GM15510 (cell line): ENCODE results near the gene NDST3.

Experiments used
- POLR2A ChIP-seq: IDR thresholded peaks from 3 replicates; pipeline ENCODE4 v1.6.1; 2011; ENCODE audit warnings: borderline replicate concordance; ENCODE audit not compliant: insufficient read length; ENCODE audit errors: extremely low read depth

The NDST3 gene

DNA sequence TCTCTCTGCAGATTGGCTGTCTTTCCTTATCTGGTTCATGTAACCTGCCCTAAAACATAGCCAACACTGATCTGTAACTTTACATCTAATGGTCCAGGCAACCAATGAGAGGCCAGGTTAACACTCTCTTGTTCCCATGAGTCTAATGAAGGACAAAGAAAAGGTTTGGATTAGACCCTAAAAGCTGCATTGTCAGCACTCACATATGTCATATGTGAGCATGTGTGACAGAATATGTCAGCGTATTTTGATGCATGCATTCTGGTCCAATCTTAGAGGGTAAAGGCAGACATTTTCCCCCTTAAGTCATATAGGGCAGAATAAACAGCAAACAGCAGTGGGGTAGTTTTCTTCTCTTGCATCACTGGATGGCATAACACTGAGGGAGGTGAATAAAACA lies 3.7 kb downstream of the NDST3 start:
- TF ChIP-seq POLR2A: no peak

DNA sequence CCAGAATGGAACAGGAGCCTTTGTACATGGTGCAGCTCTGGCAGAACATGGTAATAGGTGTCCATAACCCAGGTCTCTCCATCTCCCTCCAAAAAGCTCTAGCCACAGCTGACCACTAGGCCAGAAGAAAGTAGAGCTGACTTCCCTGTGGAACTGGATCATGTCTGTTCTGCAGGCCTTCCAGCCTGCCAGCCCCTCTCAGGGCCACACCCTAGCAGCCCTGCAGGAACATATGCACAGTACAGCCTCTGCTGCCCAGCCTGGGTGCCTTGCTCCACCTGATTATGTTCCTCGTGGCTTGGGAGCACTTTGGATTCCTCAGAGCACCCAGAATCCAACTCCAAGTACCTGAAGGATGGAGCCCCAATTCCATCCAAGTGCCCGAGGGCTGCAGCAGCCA lies 12.0 kb downstream of the NDST3 start:
- TF ChIP-seq POLR2A: no peak

DNA sequence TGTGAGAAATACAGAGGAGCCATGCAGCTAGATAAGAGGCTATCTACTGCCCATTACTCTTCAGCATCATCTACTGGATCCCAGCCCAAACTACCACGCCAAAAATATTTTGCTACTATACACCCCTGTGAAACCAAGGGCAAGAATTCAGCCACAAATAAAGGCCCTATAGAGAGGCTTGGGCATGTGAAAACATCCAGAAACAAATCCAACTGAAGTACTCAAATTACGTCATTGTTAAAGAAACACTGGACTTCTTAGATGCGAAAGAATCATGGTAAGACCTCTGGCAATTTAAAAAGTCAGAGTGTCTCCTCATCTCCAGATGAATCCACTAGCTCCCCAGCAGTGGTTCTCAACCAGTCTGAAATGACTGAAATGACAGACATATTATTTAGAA lies 12.8 kb downstream of the NDST3 start:
- no peak for TF ChIP-seq POLR2A

DNA sequence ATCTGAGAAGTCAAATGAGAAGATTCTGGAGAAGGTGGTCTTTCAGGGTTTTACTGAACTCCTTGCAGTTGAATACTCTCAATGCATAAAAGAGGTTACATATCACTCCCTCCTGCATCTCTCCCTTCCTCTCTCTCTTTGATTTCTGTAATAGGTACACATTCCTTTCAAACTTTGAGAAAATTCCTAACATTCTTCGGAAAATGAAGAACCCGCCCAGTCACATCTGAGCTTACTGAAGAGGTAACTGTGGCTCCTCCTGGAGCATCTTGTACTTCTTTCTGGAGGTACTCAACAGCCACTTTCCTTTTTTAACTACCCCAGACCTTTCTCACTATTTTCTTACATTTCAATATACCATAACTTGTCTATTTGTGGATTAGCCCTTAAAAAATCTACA lies 24.7 kb downstream of the NDST3 start:
- TF ChIP-seq POLR2A: no peak

DNA sequence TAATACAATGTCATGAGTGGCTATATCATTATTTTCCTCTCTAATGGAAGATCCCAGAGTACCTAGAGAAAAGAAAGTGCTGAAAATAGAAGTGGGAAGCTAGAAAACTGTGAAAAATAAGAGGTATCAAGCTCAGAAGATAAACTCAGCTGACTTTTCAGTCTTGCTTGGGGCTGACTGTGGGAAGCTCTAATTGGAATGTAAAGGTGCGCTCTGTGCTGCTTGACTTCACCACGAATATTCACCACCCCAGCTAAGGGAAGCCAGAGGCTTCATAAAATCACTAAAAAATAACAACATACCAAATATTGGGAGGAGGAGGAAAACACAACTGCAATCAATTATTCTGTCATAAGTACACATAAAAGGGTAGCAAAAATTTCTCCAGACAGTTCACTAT lies 25.1 kb downstream of the NDST3 start:
- no peak for TF ChIP-seq POLR2A

DNA sequence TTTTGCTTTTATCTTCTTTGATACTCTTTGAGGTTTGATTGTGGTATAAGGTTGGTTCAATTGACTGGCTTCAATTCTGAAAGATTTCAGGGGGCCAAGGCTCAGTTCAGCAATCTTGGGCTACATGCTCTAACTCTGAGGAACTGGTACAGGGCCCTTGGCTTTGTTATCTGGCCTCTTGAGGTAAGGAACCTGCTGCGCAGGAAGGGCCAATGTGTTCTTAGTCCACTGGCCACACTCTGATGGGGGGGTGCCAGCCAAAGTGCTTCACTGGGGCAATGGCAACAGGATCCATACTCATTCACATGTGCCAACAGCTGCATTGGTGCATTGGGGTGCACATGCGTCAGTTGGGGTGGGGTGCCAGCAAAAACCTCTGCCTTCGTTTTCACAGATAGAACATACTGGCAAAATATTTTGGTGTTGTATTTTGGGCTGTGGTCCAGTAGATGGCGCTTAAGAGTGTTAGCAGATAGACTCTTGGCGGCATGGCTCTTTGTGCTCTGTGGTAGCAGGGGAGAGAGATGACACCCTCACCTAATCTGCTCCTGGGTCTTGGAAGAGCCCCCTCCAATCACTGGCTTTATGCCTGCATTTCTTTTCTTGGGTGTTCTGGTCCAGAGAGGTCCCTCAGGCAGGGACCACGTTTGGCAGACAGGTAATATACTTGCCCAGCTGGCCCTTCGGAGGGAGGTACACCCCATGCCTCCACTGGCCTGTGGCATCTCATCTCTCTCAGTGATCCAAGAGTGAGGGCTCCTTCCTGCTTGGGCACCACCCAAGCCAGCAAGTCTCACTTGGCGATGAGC lies 42.9 kb downstream of the NDST3 start:
- no peak for TF ChIP-seq POLR2A

DNA sequence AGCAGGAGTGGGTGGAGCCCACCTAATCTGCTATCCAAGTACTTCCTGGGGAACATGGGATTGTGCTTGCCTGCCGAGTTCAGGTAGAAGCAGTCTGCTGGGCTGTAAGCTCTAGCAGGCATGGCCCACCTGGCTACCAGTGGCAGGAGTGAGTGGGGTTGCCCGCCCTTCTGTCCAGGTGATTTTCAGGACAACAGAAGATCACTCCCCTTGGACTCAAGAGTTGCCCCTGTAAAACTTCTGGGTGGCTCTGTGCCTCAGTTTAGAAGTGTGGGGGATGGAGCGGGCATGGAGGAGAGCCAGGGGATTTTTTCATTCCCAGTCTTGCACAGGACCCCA lies 43.5 kb downstream of the NDST3 start:
- TF ChIP-seq POLR2A: no peak

DNA sequence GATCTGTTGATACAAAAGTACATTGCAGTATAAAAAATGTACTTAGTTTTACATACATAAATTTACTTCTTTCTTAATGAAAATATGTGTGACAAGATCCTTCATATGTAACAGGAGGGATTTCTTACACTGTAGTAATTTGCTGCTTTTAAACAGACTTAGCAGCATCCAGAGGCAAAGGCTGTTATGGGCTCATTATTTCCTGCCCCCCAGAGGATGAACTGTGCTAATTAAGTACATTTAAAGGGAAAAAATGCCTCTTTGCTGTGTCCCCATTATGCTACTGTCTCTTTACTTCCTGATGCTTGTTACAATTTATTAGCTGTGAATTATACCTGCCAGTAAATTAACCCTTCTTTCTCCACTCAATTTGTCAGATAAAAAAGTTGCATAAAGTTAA lies 47.1 kb downstream of the NDST3 start:
- no peak for TF ChIP-seq POLR2A

DNA sequence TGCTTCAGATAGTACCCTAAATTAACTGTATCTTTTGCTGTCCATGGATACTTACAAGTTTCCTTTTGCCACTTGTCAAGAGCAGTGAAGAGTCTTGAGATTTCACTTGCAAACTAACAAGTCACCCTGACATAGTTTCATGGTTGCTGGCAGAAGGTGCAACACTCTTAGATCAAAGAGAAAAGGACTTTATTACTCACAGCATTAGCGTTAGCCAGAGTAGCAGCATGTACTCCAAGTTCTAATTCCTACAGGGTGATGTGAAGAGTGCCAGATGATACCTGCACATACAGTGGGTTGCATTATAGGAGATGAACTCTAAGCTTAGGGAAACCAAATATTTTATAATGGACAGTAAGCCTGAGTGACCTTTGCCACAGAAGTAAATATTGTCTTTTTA lies 47.9 kb downstream of the NDST3 start:
- TF ChIP-seq POLR2A: no peak

DNA sequence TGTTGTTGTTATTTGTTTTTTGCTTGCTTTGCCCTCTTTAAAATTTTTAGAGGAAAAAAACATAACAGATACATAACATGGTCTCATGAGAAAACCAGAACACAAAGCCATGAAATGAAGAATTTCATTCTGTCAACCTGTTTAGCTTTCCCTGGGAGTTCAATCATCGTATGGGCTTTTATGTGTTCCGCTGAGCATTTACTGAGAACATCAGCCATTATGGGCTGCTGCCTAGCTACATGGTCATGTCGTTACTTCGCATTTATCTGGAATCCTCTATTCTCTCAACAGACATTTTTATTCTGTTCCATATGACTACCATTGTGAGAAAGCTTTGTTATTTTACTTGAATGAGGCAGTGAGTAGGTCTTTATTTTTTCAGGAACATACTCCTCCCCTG lies 51.4 kb downstream of the NDST3 start:
- TF ChIP-seq POLR2A: no peak

DNA sequence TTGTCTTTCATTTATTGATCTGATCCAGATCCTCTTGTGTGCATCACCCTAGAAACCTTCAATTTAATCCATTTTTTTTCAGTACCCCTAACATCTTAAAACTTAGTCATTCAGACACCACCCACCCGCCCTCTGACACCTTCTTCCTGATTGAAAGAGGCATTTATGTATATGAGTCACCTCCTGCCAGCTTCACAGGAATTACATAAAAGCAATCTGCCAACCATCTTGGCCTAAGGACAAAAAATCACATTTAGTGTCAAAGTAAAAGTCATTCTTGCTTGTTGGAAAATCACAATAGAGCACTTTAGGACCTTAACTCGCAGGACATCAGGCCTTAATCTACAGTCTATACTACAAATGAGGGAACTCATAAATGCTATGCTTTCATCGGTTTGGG lies 52.1 kb downstream of the NDST3 start:
- no peak for TF ChIP-seq POLR2A

DNA sequence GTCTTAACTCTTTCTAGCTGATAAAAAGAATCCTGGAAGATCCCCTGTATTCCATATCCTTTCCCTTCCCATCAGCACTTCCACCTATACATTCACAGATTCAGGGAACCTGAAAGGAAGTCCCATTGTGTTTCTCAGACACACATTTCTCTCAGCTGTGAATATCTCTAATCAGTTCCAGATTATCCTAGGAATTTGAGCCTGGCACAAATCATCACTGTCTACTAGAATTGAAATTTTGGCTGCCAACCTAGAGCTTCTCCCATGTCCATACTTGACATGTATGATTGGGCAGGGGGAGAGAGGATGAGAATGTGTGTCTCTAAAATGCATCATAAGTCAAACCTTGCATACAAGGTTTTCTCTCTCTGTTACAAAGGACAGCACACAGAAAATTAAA lies 53.1 kb downstream of the NDST3 start:
- no peak for TF ChIP-seq POLR2A

DNA sequence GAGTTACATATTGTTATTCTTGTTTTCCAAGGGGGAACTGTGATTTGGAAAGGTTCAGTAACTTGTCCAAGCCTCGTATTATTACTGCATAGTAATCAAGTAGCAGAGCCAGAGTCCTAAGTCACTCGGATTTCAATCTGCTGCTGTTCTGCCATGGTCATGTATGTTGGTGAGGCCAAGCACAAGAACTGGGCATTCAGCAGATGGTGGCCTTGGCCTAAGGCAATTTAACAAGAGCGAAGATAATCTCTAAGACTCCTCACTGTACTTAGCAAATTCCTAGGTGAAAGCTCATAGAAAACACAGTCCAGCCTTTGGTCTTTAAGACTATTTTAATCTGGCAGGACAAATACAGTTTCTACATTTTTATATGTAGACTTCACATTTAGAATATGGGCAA lies 64.8 kb downstream of the NDST3 start:
- TF ChIP-seq POLR2A: no peak

DNA sequence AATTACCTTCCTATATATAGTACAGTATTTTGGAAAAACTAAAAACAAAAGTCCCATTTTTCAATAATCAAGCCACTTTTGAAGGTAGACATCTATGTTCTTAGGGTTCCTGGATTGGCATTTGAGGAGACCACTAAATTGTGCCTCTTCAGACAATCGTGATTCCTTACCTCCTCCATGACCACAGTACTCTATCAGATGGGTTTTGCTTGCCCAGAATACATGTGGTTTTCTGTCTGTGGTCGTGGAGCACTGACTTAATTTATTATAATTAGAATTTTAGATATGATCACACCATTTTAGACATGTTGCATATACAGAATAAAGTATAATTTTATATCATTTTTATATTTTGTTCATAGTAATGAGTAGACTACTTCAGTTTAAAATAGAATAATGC lies 67.9 kb downstream of the NDST3 start:
- TF ChIP-seq POLR2A: no peak

DNA sequence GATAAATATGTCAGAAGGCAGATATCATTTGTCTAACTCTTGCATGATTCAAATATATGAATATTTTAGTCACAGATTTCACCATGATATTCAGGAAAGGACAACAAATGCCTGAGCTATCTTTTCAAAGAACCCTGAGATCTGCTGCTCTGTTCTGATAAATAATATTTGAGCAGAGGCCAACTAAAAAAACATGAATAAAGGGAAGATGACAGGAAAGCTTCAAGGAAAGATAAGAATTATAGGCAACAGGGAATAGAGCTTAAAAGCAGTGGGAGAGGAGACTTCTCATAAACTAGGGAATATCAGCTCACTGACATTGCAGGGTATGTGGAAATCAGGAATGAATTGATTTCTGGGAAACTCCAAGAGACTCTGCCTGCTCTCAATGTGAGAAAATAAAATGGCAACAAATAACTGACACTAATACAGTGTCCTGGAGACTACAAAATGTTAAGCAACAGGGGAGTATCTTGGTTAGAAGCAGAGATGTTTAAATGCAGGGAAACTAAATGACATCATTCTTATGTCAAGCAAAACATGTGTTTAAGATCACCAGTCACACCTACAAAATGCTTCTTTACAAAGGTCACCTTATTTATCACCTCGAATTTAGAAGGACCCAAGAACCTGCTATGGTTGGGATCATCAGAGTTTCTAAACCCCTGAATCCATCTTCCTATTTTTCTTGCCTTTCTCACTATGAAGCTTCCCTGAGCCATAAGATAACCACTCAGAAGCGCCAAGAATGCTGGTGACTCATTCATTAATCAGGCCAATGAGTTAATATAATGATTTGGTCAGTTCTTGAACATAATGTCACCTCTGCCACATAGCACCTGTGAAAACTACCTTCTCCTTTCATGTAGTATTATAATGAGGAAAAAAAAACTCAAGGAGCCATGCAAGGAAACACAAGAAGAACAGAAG lies 78.1 kb downstream of the NDST3 start:
- TF ChIP-seq POLR2A: no peak

DNA sequence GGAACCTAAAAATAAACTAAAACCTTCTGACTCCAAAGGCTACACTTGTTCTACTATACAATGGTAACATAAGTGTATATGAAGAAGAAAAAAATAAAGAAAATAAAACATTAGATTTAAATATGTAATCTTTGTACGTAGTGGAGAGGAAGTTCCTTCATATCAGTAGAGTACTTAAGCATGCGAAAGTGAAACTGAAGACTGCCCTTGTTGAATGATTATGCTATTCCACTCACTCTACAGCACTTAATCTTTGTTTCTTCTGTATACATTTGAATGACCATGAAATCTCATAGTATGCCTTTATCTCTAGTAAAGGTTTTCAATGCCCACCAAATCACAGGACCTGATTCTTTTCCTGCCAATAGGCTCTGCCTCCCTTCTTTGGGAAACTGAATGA lies 78.9 kb downstream of the NDST3 start:
- no peak for TF ChIP-seq POLR2A
